ENCODE data around the gene ADORA3. TPM values are rescaled to one million over a fixed set of nuclear protein-coding genes. Genes with fewer than 3 reads are reported as not detected.

The ADORA3 gene
- total RNA-seq, 4 donors from 2014 or later: 5.3 to 17.5 (median 9.9) TPM

- Histone ChIP-seq H3K36me3 (no peaks in the 10 kb centered on the region), H3K27me3 (no peaks in the 10 kb centered on the region), H3K4me1 (peaks cover 0 to 92% (median 59%) of the 10 kb centered on the region in 4 donors), H3K4me3 (no peak overlapping the region), H3K9me3 (no peaks in the 10 kb centered on the region), H3K27ac (peak overlapping the region; percentile 12 to 97 (median 67))
- WGBS, 2 donors: 15 to 32% methylated on average over 3 of the region's 3 CpGs
- TF ChIP-seq POLR2A (IDR thresholded peaks at IDR 0.05): no peak
- no peak for DNase-seq (ENCODE audit: low spot score in 2 of 2)
Observed at GRCh38 chr1:111509997-111510375, 6.6 kb upstream of the ADORA3 start.

DNA sequence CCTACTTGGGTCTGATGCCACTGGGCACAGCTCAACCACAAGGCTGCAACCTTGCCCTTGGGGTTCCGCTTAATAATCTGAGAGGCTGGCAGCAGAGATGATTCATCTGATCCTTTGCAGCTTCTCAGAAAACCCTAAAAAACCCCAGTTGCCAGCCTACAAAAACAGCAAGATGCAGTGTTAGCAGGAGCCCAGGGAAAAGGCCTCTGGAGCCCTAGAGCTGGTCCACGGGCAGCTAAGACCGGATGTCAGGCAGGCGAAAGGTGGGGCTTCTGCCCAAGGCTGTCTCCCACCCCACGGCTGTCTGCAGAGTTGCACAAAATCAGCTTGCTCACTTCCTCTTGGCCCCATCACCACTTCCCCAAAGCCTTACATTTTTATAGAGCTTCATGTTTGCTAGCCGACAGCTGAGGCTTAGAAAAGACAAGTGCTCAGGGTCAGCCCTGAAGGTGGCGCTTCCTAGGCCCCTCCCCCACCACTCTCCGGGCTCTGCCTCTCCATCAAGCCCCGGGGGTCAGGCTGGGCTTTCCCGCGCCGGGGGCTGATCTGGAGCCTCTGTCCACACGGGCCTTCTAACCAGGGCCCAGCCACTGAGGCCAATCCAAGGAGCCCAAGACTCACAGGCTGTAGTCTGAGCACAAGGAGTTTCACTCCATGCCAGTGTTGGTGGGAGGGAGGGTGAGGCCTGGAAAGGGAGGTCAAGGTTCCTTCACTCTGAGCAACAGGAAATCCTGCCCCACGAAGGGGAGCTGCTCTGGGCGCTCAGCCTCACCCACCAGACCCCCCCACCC is 4.2 kb upstream of the ADORA3 start:
- Histone ChIP-seq H3K9me3 (no peaks in the 10 kb centered on the region), H3K36me3 (no peaks in the 10 kb centered on the region), H3K27me3 (no peaks in the 10 kb centered on the region), H3K27ac (peak overlapping the region; percentile 86 to 97 (median 91)), H3K4me1 (peaks cover 0 to 68% (median 49%) of the 10 kb centered on the region in 4 donors), H3K4me3 (peak overlapping the region; percentile 23 to 41 (median 34))
- 2 to 4% methylated on average over 15 of the region's 15 CpGs for WGBS, 2 donors
- DNase-seq (ENCODE audit: low spot score in 2 of 2): peak in 1 of 2 donors; percentile 63
- TF ChIP-seq CTCF (IDR thresholded peaks at IDR 0.05) (no peak), EP300 (IDR thresholded peaks at IDR 0.05) (peak in 1 of 2 donors; percentile 30), POLR2A (IDR thresholded peaks at IDR 0.05) (peak; percentile 6 to 29)

DNA sequence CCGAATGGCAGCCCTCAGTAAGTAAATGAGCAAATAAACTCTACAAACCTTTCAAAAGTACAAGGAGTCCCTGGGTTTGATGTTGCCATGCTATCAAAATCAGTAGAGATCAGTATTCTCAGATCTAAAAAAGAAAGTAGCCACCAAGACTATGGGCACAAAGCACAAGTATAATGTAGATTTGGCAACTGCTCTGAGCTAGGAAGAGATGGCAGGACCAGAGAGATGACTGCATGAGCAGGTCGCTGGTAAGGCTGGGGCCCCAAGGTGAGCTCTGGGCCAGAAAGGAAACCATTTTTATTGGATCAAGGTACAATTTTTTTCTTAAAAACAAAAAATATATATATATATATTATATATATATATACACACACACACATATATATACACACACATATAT is 3.1 kb upstream of the ADORA3 start:
- Histone ChIP-seq H3K4me1 (peaks cover 0 to 59% (median 44%) of the 10 kb centered on the region in 4 donors), H3K36me3 (no peaks in the 10 kb centered on the region), H3K27me3 (no peaks in the 10 kb centered on the region), H3K9me3 (no peaks in the 10 kb centered on the region), H3K4me3 (no peak overlapping the region), H3K27ac (peak overlapping the region; percentile 13 to 97 (median 81))
- TF ChIP-seq POLR2A (IDR thresholded peaks at IDR 0.05): no peak
- TF ChIP-seq EP300 (IDR thresholded peaks at IDR 0.05): no peak
- TF ChIP-seq CTCF (IDR thresholded peaks at IDR 0.05): no peak
- 41 to 43% methylated on average over 2 of the region's 2 CpGs for WGBS, 2 donors
- DNase-seq (ENCODE audit: low spot score in 2 of 2): no peak

- WGBS, 2 donors: 66 to 78% methylated on average over 6 of the region's 6 CpGs
- Histone ChIP-seq H3K27ac (peak overlapping the region in 3 of 4 donors; percentile 70 to 97 (median 92)), H3K4me3 (no peak overlapping the region), H3K27me3 (no peaks in the 10 kb centered on the region), H3K9me3 (no peaks in the 10 kb centered on the region), H3K4me1 (peaks cover 0 to 50% (median 40%) of the 10 kb centered on the region in 4 donors), H3K36me3 (no peaks in the 10 kb centered on the region)
- no peak for TF ChIP-seq POLR2A (IDR thresholded peaks at IDR 0.05)
- TF ChIP-seq EP300 (IDR thresholded peaks at IDR 0.05): peak in 1 of 2 donors; percentile 53
- no peak for DNase-seq (ENCODE audit: low spot score in 2 of 2)
Observed at GRCh38 chr1:111505641-111506119, 2.2 kb upstream of the ADORA3 start.

DNA sequence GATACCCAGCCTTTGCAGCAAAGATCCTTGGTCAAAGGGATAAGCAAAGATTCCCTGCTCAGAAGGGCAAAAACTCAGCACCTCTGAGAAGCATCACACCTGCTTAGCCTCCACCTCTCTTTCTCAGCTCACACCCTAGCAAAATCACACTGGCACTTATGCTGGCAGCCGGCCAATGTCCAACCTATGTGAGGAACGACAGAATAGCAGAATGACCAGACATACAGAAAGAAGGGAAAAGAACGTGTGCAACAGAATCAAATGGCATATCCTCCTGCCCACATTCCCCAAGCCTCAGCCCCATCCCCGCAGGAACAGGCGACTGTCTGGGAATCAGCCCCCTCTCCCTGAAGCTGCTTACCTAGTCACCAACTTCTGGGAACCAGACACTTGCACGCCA is 664 bp upstream of the ADORA3 start:
- Histone ChIP-seq H3K27ac (peak overlapping the region in 1 of 4 donors; percentile 97), H3K36me3 (no peaks in the 10 kb centered on the region), H3K9me3 (no peaks in the 10 kb centered on the region), H3K4me1 (peaks cover 0 to 34% (median 27%) of the 10 kb centered on the region in 4 donors), H3K27me3 (no peaks in the 10 kb centered on the region), H3K4me3 (no peak overlapping the region)
- DNase-seq (ENCODE audit: low spot score in 2 of 2): no peak
- 78 to 81% methylated on average over 6 of the region's 6 CpGs for WGBS, 2 donors
- TF ChIP-seq EP300 (IDR thresholded peaks at IDR 0.05) (no peak), POLR2A (IDR thresholded peaks at IDR 0.05) (no peak), CTCF (IDR thresholded peaks at IDR 0.05) (no peak)

DNA sequence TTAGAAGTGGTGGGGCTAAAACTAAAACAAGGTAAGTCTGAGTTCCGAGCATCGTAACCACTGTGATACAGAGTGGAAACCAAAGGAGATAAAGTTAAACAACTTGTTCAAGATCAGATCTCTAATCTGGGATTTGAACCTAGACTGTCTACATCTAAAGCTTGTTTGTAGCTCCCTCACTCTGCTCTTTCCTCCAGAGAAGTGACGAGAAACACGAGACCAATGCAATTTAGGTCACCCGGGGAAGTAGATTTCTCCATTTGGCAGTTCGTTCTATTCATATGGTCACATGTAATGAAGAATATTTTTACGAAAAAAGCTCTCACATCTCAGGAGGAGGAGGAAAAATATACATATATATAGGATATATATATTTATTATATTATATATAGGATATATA is 1.8 kb downstream of the ADORA3 start:
- no peak for DNase-seq (ENCODE audit: low spot score in 2 of 2)
- Histone ChIP-seq H3K27ac (peak overlapping the region in 3 of 4 donors; percentile 19 to 42 (median 42)), H3K36me3 (no peaks in the 10 kb centered on the region), H3K4me3 (peak overlapping the region in 2 of 4 donors; percentile 21), H3K4me1 (peaks cover 0 to 15% (median 9%) of the 10 kb centered on the region in 4 donors), H3K9me3 (no peaks in the 10 kb centered on the region), H3K27me3 (no peaks in the 10 kb centered on the region)
- TF ChIP-seq EP300 (IDR thresholded peaks at IDR 0.05) (peak in 1 of 2 donors; percentile 37), CTCF (IDR thresholded peaks at IDR 0.05) (no peak)
- 69 to 71% methylated on average over 7 of the region's 7 CpGs for WGBS, 2 donors
